ENCODE data around the gene ASB15. TPM values are rescaled to one million over a fixed set of nuclear protein-coding genes. Genes with fewer than 3 reads are reported as not detected.

Gene ASB15
- total and polyA plus RNA-seq, 2 of the 8 experiments (the other 6 are each of a cell fraction or from before 2014, with no cell fraction given): not detected

DNA sequence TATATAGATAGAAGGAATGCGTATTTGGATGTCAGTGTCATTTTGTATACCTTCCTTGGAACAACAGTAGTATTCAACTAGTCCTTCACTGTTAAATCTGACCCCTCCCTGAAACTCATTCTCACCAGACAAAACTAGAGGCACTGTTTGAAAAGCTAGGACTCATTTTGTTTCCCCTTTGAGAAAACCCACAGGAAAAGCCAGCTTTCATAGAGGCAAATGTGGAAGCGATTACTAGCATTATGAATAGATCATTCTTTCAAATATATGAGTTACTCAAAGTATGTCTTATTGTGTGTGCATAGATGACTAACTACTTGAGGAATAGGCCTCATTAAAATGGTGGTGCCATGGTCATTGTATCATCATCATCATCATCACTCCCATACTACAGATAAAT lies 1.9 kb upstream of the ASB15 start (continued):
- TF ChIP-seq JUND (IDR thresholded peaks at IDR 0.05; ENCODE audit: low read length): no peak
- TF ChIP-seq, protein P1, sequence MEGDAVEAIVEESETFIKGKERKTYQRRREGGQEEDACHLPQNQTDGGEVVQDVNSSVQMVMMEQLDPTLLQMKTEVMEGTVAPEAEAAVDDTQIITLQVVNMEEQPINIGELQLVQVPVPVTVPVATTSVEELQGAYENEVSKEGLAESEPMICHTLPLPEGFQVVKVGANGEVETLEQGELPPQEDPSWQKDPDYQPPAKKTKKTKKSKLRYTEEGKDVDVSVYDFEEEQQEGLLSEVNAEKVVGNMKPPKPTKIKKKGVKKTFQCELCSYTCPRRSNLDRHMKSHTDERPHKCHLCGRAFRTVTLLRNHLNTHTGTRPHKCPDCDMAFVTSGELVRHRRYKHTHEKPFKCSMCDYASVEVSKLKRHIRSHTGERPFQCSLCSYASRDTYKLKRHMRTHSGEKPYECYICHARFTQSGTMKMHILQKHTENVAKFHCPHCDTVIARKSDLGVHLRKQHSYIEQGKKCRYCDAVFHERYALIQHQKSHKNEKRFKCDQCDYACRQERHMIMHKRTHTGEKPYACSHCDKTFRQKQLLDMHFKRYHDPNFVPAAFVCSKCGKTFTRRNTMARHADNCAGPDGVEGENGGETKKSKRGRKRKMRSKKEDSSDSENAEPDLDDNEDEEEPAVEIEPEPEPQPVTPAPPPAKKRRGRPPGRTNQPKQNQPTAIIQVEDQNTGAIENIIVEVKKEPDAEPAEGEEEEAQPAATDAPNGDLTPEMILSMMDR (IDR thresholded peaks at IDR 0.05; ENCODE audit: control extremely low read depth in 1 of 3, insufficient read depth in 1 of 3, low read depth in 1 of 3, low read length in 3 of 3): no peak
- no peak for TF ChIP-seq GTF2F1 (IDR thresholded peaks at IDR 0.05; ENCODE audit: borderline replicate concordance, low read depth, low read length)
- TF ChIP-seq CTBP2 (IDR thresholded peaks at IDR 0.05; ENCODE audit: borderline replicate concordance, insufficient read depth, insufficient read length, low read length): no peak
- TF ChIP-seq ZNF274 (IDR thresholded peaks at IDR 0.05; ENCODE audit: borderline replicate concordance, extremely low read depth, low read length): no peak
- TF ChIP-seq CBX8 (IDR thresholded peaks at IDR 0.05; ENCODE audit: borderline replicate concordance, low read depth, low read length): no peak
